Measurements from ENCODE around the gene TMEM208. TPM values are rescaled to one million over a fixed set of nuclear protein-coding genes. Genes with fewer than 3 reads are reported as not detected.

Gene TMEM208
- total and polyA plus RNA-seq, 9 donors, result 23.8 to 52.0 (median 32.1) TPM

- peaks cover 12% of the 10 kb centered on the region for H3K4me1 ChIP-seq (ENCODE audit: insufficient read depth)
- H3K36me3 ChIP-seq, result no peaks in the 10 kb centered on the region
- TF ChIP-seq CTCF (IDR thresholded peaks at IDR 0.05), result no peak
- TF ChIP-seq POLR2A (IDR thresholded peaks at IDR 0.05), result no peak
- no peak for TF ChIP-seq EP300 (IDR thresholded peaks at IDR 0.05)
- no peak overlapping the region for H3K27ac ChIP-seq
- DNase-seq, result peak in 2 of 5 donors; percentile 7 to 58
- H3K4me3 ChIP-seq, result peak overlapping the region; percentile 34
- WGBS, 3 donors, result 13 to 18% (median 14%) methylated on average over 22 of the region's 22 CpGs
- H3K27me3 ChIP-seq, result no peaks in the 10 kb centered on the region
- H3K9me3 ChIP-seq, result no peaks in the 10 kb centered on the region
- intact Hi-C loops (cut with DNase I), result loop anchor here in 1 of 4 donors (10.0 kb wide), 1 partner anchor 165 kb away; the partner anchor contains the start of gene ZDHHC1
These were observed 22.5 kb downstream of the TMEM208 start for GRCh38 chr16:67249178-67250044.

- no peak overlapping the region for H3K27ac ChIP-seq
- no peaks in the 10 kb centered on the region for H3K36me3 ChIP-seq
- peak in 1 of 5 donors; percentile 8 for DNase-seq
- no peaks in the 10 kb centered on the region for H3K27me3 ChIP-seq
- H3K9me3 ChIP-seq, result no peaks in the 10 kb centered on the region
- intact Hi-C loops (cut with DNase I), result loop anchor here in 1 of 4 donors (10.0 kb wide), 1 partner anchor 165 kb away; the partner anchor contains the start of gene ZDHHC1
- no peak overlapping the region for H3K4me3 ChIP-seq
- H3K4me1 ChIP-seq (ENCODE audit: insufficient read depth), result peaks cover 10% of the 10 kb centered on the region
- WGBS, 3 donors, result 73 to 78% (median 78%) methylated on average over 4 of the region's 4 CpGs
- TF ChIP-seq CTCF (IDR thresholded peaks at IDR 0.05), result no peak
- no peak for TF ChIP-seq EP300 (IDR thresholded peaks at IDR 0.05)
- no peak for TF ChIP-seq POLR2A (IDR thresholded peaks at IDR 0.05)
These were observed 23.1 kb downstream of the TMEM208 start for GRCh38 chr16:67250045-67250327.

GRCh38 chr16:67252609-67253497 lies 25.9 kb downstream of the TMEM208 start:
- H3K4me3 ChIP-seq, result no peak overlapping the region
- no peak for TF ChIP-seq EP300 (IDR thresholded peaks at IDR 0.05)
- TF ChIP-seq POLR2A (IDR thresholded peaks at IDR 0.05), result no peak
- peak in 1 of 5 donors; percentile 11 for DNase-seq
- H3K27me3 ChIP-seq, result no peaks in the 10 kb centered on the region
- H3K9me3 ChIP-seq, result no peaks in the 10 kb centered on the region
- peaks cover 3% of the 10 kb centered on the region for H3K4me1 ChIP-seq (ENCODE audit: insufficient read depth)
- H3K27ac ChIP-seq, result no peak overlapping the region
- intact Hi-C loops (cut with DNase I), result loop anchor here in 1 of 4 donors (10.0 kb wide), 1 partner anchor 162 kb away; the partner anchor contains the start of gene ZDHHC1
- 91 to 95% (median 91%) methylated on average over 4 of the region's 4 CpGs for WGBS, 3 donors
- no peaks in the 10 kb centered on the region for H3K36me3 ChIP-seq

GRCh38 chr16:67254801-67255552 lies 28.0 kb downstream of the TMEM208 start:
- no peaks in the 10 kb centered on the region for H3K4me1 ChIP-seq (ENCODE audit: insufficient read depth)
- TF ChIP-seq EP300 (IDR thresholded peaks at IDR 0.05) (no peak), CTCF (IDR thresholded peaks at IDR 0.05) (no peak), POLR2A (IDR thresholded peaks at IDR 0.05) (no peak)
- H3K4me3 ChIP-seq, result no peak overlapping the region
- intact Hi-C loops (cut with DNase I), result loop anchor here in 1 of 4 donors (10.0 kb wide), 1 partner anchor 160 kb away; the partner anchor contains the start of gene ZDHHC1
- H3K36me3 ChIP-seq, result no peaks in the 10 kb centered on the region
- peak in 1 of 5 donors; percentile 12 for DNase-seq
- no peaks in the 10 kb centered on the region for H3K9me3 ChIP-seq
- H3K27me3 ChIP-seq, result no peaks in the 10 kb centered on the region
- WGBS, 3 donors, result 88 to 93% (median 89%) methylated on average over 18 of the region's 18 CpGs
- H3K27ac ChIP-seq, result no peak overlapping the region
